HepG2 (cell line): ENCODE measurements around the gene PPCDC. TPM values are rescaled to one million over a fixed set of nuclear protein-coding genes. Genes with fewer than 3 reads are reported as not detected.

Source experiments
- ATAC-seq: fragments of 200-7000 bp; cut with Tn5 transposase; 3 replicates; pipeline ENCODE4 v1.9.1; 2020; ENCODE audit warnings: mild to moderate bottlenecking, moderate library complexity
- BruUV-seq: library from RNA; stranded (reverse); fragments of 400-500 nt; replicated peaks from 2 replicates; lab custom pipeline; 2021; lab: Mats Ljungman, UMichigan
- CTCF ChIA-PET: fragments of 300-600 bp; formaldehyde crosslinking; extraction: SDS; loops from one replicate; lab custom pipeline; 2021; ENCODE audit warnings: low total read pairs, inconsistent platforms, low intra/inter-chr PET ratio; lab: Yijun Ruan, JAX
- POLR2A ChIA-PET: fragments of 350-600 bp; sonication (Branson Sonifier 250); formaldehyde crosslinking; loops from one replicate; lab custom pipeline; 2020; ENCODE audit warnings: antibody characterized with exemption, inconsistent platforms; lab: Yijun Ruan, JAX
- DNase-seq: peaks from one replicate; pipeline ENCODE4 v3.0.0-alpha.2; 2015; ENCODE audit warnings: low spot score
- FAIRE-seq: peaks from 3 replicates; lab custom pipeline; 2011; peaks lifted over from hg19 to GRCh38; lab: Jason Lieb, UNC
- H2AFZ ChIP-seq: one replicate; pipeline ENCODE4 v1.6.1; 2011; ENCODE audit warnings: low read length, inconsistent platforms
- H3K27ac ChIP-seq: fragments of 300-600 bp; 3 replicates; pipeline ENCODE4 v1.8.0; 2011; ENCODE audit warnings: mixed run types, mild to moderate bottlenecking, mixed read lengths, low read length, inconsistent platforms; ENCODE audit not compliant: insufficient read depth; ENCODE audit errors: extremely low read length
- H3K27me3 ChIP-seq, 2 experiments: fragments of 200-600 bp in 1 of 2; 2 replicates in 1 of 2; 3 replicates in 1 of 2; pipeline versions ENCODE4 v1.6.0 to v1.8.0; 2011; ENCODE audit warnings: low read length in 2 of 2, mild to moderate bottlenecking in 2 of 2, moderate library complexity in 2 of 2, inconsistent platforms in 1 of 2; ENCODE audit not compliant: insufficient read depth in 2 of 2, control insufficient read depth in 1 of 2
- H3K36me3 ChIP-seq, 2 experiments: fragments of 200-600 bp in 1 of 2; replicated peaks in 1 of 2; 2 replicates in 1 of 2; 3 replicates in 1 of 2; pipeline versions ENCODE4 v1.5.1 to v1.8.0; 2011; ENCODE audit warnings: low read length in 2 of 2, inconsistent platforms in 1 of 2; ENCODE audit not compliant: insufficient read depth in 2 of 2, control insufficient read depth in 1 of 2
- H3K4me1 ChIP-seq: 2 replicates; pipeline ENCODE4 v1.5.1; 2012; ENCODE audit warnings: low read length, inconsistent platforms; ENCODE audit not compliant: insufficient read depth
- H3K4me2 ChIP-seq: 2 replicates; pipeline ENCODE4 v1.6.0; 2011; ENCODE audit warnings: low read depth, low read length, inconsistent platforms
- H3K4me3 ChIP-seq, 3 experiments: fragments of 200-600 bp in 1 of 3; sonication (generic), shearing (Covaris generic) in 1 of 3; replicated peaks in 1 of 3; 2 replicates each; pipeline ENCODE4 v1.5.1; 2011 to 2016; ENCODE audit warnings: low read length in 3 of 3, inconsistent platforms in 2 of 3, low read depth in 2 of 3, mild to moderate bottlenecking in 2 of 3, control low read depth in 1 of 3, mixed read lengths in 1 of 3; ENCODE audit not compliant: insufficient read depth in 1 of 3
- H3K79me2 ChIP-seq: one replicate; pipeline ENCODE4 v1.6.1; 2011; ENCODE audit warnings: low read length, inconsistent platforms; ENCODE audit not compliant: insufficient read depth
- H3K9ac ChIP-seq: 2 replicates; pipeline ENCODE4 v1.6.0; 2011; ENCODE audit warnings: mild to moderate bottlenecking, low read depth, low read length, inconsistent platforms; ENCODE audit not compliant: insufficient read depth
- H3K9me3 ChIP-seq: 2 replicates; pipeline ENCODE4 v1.5.1; 2012; ENCODE audit warnings: mild to moderate bottlenecking, low read length
- H4K20me1 ChIP-seq: 2 replicates; pipeline ENCODE4 v1.6.0; 2011; ENCODE audit warnings: inconsistent platforms, mild to moderate bottlenecking, low read length, moderate library complexity; ENCODE audit not compliant: insufficient read depth
- ARNT2 ChIP-seq: sonication (generic); formaldehyde crosslinking; IDR thresholded peaks from 2 replicates; pipeline ENCODE4 v1.8.0; 2022; ENCODE audit warnings: mild to moderate bottlenecking, low read depth, missing genetic modification reagents, moderate library complexity
- CREB1 ChIP-seq, 2 experiments: fragments of 450-650 bp in 1 of 2; IDR thresholded peaks; 2 replicates each; pipeline ENCODE4 v1.6.1; 2016 to 2017; ENCODE audit warnings: control low read depth in 1 of 2, mild to moderate bottlenecking in 1 of 2, missing compliant biosample characterization in 1 of 2, missing genetic modification characterization in 1 of 2
- DR1 ChIP-seq: sonication (generic); formaldehyde crosslinking; IDR thresholded peaks from 2 replicates; pipeline ENCODE4 v1.8.0; 2021; ENCODE audit warnings: mild to moderate bottlenecking, missing genetic modification reagents, inconsistent platforms
- ELF4 ChIP-seq: sonication (generic); formaldehyde crosslinking; IDR thresholded peaks from 2 replicates; pipeline ENCODE4 v1.5.0; 2020; ENCODE audit warnings: missing genetic modification reagents, mild to moderate bottlenecking, moderate library complexity, borderline replicate concordance
- HNRNPUL1 ChIP-seq: fragments of 200-400 bp; formaldehyde crosslinking; IDR thresholded peaks from 2 replicates; pipeline ENCODE4 v1.6.1; 2017; ENCODE audit warnings: low read depth, mild to moderate bottlenecking, low read length, moderate library complexity
- REPIN1 ChIP-seq: sonication (generic); formaldehyde crosslinking; IDR thresholded peaks from 2 replicates; pipeline ENCODE4 v1.8.0; 2022; ENCODE audit warnings: missing genetic modification reagents, low read depth, mild to moderate bottlenecking, borderline replicate concordance
- SMAD3 ChIP-seq: sonication (generic); formaldehyde crosslinking; IDR thresholded peaks from 2 replicates; pipeline ENCODE4 v1.4.0; 2020; ENCODE audit warnings: missing genetic modification reagents
- TRIM24 ChIP-seq: sonication (generic); formaldehyde crosslinking; IDR thresholded peaks from 2 replicates; pipeline ENCODE4 v1.8.0; 2022; ENCODE audit warnings: mild to moderate bottlenecking, missing genetic modification reagents
- ZNF232 ChIP-seq: sonication (generic); formaldehyde crosslinking; IDR thresholded peaks from 2 replicates; pipeline ENCODE4 v1.4.0; 2020; ENCODE audit warnings: missing genetic modification reagents, borderline replicate concordance
- ZNF263 ChIP-seq: sonication (generic); formaldehyde crosslinking; IDR thresholded peaks from 2 replicates; pipeline ENCODE4 v1.4.0; 2020; ENCODE audit warnings: missing genetic modification reagents
- ZNF382 ChIP-seq: sonication (generic); formaldehyde crosslinking; IDR thresholded peaks from 2 replicates; pipeline ENCODE4 v1.5.0; 2020; ENCODE audit warnings: missing genetic modification reagents, mild to moderate bottlenecking, borderline replicate concordance
- ZNF446 ChIP-seq: sonication (generic); formaldehyde crosslinking; IDR thresholded peaks from 2 replicates; pipeline ENCODE4 v1.5.0; 2020; ENCODE audit warnings: mild to moderate bottlenecking, missing genetic modification reagents
- ZNF484 ChIP-seq: sonication (generic); formaldehyde crosslinking; IDR thresholded peaks from 2 replicates; pipeline ENCODE4 v1.5.1; 2020; ENCODE audit warnings: mild to moderate bottlenecking, low read depth, missing genetic modification reagents, borderline replicate concordance
- ZNF749 ChIP-seq: sonication (generic); formaldehyde crosslinking; IDR thresholded peaks from 2 replicates; pipeline ENCODE4 v1.8.0; 2022; ENCODE audit warnings: mild to moderate bottlenecking, missing genetic modification reagents, moderate library complexity, borderline replicate concordance
- ZNF83 ChIP-seq: sonication (generic); formaldehyde crosslinking; IDR thresholded peaks from 2 replicates; pipeline ENCODE4 v1.4.0; 2020; ENCODE audit warnings: missing genetic modification reagents, mild to moderate bottlenecking, borderline replicate concordance
- WGBS: methylation state at CpG from one replicate; pipeline ENCODE4 v1.1.6; 2017; ENCODE audit warnings: low lambda C conversion rate; 5-methylcytosine and 5-hydroxymethylcytosine counted together
- in situ Hi-C: cut with HindIII; loops from 2 replicates; pipeline ENCODE4 v1.10.0; 2017; ENCODE audit warnings: low pct_unique_long_range_greater_than_20kb; ENCODE audit not compliant: extremely low pct_ligation_motif_present
- intact Hi-C: fragments of 100-400 bp; cut with micrococcal nuclease; formaldehyde crosslinking; loops from one replicate; pipeline ENCODE4 v1.10.0; 2022; ENCODE audit not compliant: unreplicated experiment
- polyA plus RNA-seq, 8 experiments: library from polyadenylated mRNA; depleted of rRNA in 3 of 8; stranded (reverse) in 7 of 8; unstranded in 1 of 8; fragments of >200 nt; fragmentation: Illumina TruSeq in 4 of 8; extraction: Trizol in 4 of 8; gene quantifications; 2 replicates each; pipeline versions ENCODE4 v1.2.1 to v1.2.3, GENCODE V29; 2011 to 2016; ENCODE audit warnings: low read depth in 4 of 8, missing spikeins in 1 of 8, mixed read lengths in 1 of 8; ENCODE audit not compliant: insufficient read depth in 1 of 8
- total RNA-seq, 5 experiments: library from RNA; depleted of rRNA; stranded (reverse); fragments of >200 nt; fragmentation: Illumina TruSeq; extraction: Trizol; gene quantifications; 2 replicates each; pipeline ENCODE4 v1.2.3, GENCODE V29; 2016; ENCODE audit warnings: low read depth in 1 of 5
- TF ChIP-seq, protein P1 (sequence below): sonication (generic); formaldehyde crosslinking; IDR thresholded peaks from 2 replicates; pipeline ENCODE4 v1.5.1; 2020; ENCODE audit warnings: missing genetic modification reagents, mild to moderate bottlenecking, borderline replicate concordance
- TF ChIP-seq, protein P2 (sequence below): sonication (generic); formaldehyde crosslinking; IDR thresholded peaks from 2 replicates; pipeline ENCODE4 v1.5.0; 2020; ENCODE audit warnings: mild to moderate bottlenecking, missing genetic modification reagents, moderate library complexity

The PPCDC gene
- total and polyA plus RNA-seq, 2 of the 13 experiments (the other 11 are each of a cell fraction or from before 2014, with no cell fraction given) = 12.3 to 12.8 TPM

DNA sequence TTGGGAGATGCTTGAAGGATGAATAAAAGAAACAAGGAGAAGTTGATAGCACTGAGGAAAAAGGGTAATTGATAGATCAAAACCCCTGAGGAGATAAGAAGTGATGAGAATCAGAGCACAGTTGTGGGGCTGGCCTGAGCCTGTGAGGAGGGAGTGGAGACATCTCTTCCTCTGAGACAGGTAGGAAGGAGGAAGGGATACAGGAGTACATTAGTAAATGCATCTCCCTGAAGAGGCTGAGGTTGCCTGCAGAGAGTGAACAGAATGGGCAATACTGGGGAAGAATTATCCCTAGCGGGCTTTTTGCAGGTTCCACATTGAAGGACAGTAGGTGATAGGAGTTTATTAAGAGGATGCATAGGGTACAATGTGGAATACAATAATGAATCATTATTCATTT lies 45.3 kb upstream of the PPCDC start:
- 47% methylated on average over 1 of the region's 1 CpG for WGBS
- no TSS peak for BruUV-seq
- Histone ChIP-seq H3K9ac (no peak overlapping the region), H3K4me3 (no peak overlapping the region), H3K79me2 (no peaks in the 10 kb centered on the region), H4K20me1 (no peaks in the 10 kb centered on the region), H3K4me2 (no peak overlapping the region), H3K4me1 (no peaks in the 10 kb centered on the region), H3K9me3 (no peaks in the 10 kb centered on the region), H3K27me3 (peaks cover 1 to 21% of the 10 kb centered on the region in 2 experiments; a peak in 3 of 5 replicates), H2AFZ (no peak overlapping the region), H3K27ac (no peak overlapping the region), H3K36me3 (no peaks in the 10 kb centered on the region)
- ATAC-seq (no peak), DNase-seq (no peak), FAIRE-seq (no peak)
- ChIA-PET CTCF (no interaction called here), POLR2A (no interaction called here)
- intact Hi-C loops = no loop called here
- in situ Hi-C loops = no loop called here
- TF ChIP-seq DR1 (CRISPR knock-in tag) (no peak), ZNF263 (CRISPR knock-in tag) (no peak), ZNF446 (CRISPR knock-in tag) (no peak), ARNT2 (no peak), REPIN1 (CRISPR knock-in tag) (no peak), ZNF749 (no peak), ZNF232 (CRISPR knock-in tag) (no peak), ZNF382 (CRISPR knock-in tag) (no peak), CREB1 (IDR thresholded peaks at IDR 0.05) (no peak), CREB1 (CRISPR knock-in tag; IDR thresholded peaks at IDR 0.05) (no peak), HNRNPUL1 (no peak), TRIM24 (CRISPR knock-in tag) (no peak), ELF4 (CRISPR knock-in tag) (no peak), ZNF83 (CRISPR knock-in tag) (no peak), SMAD3 (no peak), ZNF484 (no peak)
- TF ChIP-seq, protein P1, sequence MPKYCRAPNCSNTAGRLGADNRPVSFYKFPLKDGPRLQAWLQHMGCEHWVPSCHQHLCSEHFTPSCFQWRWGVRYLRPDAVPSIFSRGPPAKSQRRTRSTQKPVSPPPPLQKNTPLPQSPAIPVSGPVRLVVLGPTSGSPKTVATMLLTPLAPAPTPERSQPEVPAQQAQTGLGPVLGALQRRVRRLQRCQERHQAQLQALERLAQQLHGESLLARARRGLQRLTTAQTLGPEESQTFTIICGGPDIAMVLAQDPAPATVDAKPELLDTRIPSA = no peak
- TF ChIP-seq, protein P2, sequence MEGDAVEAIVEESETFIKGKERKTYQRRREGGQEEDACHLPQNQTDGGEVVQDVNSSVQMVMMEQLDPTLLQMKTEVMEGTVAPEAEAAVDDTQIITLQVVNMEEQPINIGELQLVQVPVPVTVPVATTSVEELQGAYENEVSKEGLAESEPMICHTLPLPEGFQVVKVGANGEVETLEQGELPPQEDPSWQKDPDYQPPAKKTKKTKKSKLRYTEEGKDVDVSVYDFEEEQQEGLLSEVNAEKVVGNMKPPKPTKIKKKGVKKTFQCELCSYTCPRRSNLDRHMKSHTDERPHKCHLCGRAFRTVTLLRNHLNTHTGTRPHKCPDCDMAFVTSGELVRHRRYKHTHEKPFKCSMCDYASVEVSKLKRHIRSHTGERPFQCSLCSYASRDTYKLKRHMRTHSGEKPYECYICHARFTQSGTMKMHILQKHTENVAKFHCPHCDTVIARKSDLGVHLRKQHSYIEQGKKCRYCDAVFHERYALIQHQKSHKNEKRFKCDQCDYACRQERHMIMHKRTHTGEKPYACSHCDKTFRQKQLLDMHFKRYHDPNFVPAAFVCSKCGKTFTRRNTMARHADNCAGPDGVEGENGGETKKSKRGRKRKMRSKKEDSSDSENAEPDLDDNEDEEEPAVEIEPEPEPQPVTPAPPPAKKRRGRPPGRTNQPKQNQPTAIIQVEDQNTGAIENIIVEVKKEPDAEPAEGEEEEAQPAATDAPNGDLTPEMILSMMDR (CRISPR knock-in tag) = no peak
